Hepatocyte (in vitro differentiated cells): ENCODE data around the gene REV3L. TPM values are rescaled to one million over a fixed set of nuclear protein-coding genes. Genes with fewer than 3 reads are reported as not detected.
A peak's percentile ranks its signal among the peaks of the same experiment; 100 is the strongest.
"Not testable (repeated sequence)": the region's sequence is repeated elsewhere in the genome, so short reads cannot be mapped to it uniquely, and the experiment has no call there.

Experiments used
- DNase-seq: peaks from one replicate; pipeline ENCODE4 v3.0.0-alpha.2; 2016; ENCODE audit warnings: low spot score
- H2AFZ ChIP-seq: fragments of 200-600 bp; sonication (generic); 2 replicates; pipeline ENCODE4 v1.6.0; 2016; ENCODE audit warnings: antibody characterized with exemption, mild to moderate bottlenecking
- H3K27ac ChIP-seq: fragments of 200-600 bp; sonication (generic); 2 replicates; pipeline ENCODE4 v1.5.1; 2016; ENCODE audit warnings: mild to moderate bottlenecking
- H3K27me3 ChIP-seq: fragments of 200-600 bp; sonication (generic); 2 replicates; pipeline ENCODE4 v1.6.1; 2016
- H3K36me3 ChIP-seq: fragments of 200-600 bp; sonication (generic); replicated peaks from 2 replicates; pipeline ENCODE4 v1.5.1; 2016; ENCODE audit warnings: low read depth; ENCODE audit not compliant: insufficient read depth
- H3K4me1 ChIP-seq: fragments of 200-600 bp; sonication (generic); 2 replicates; pipeline ENCODE4 v1.5.1; 2016; ENCODE audit warnings: mild to moderate bottlenecking, moderate library complexity; ENCODE audit not compliant: insufficient read depth
- H3K4me2 ChIP-seq: fragments of 200-600 bp; sonication (generic); 2 replicates; pipeline ENCODE4 v1.6.0; 2016
- H3K4me3 ChIP-seq: fragments of 200-600 bp; sonication (generic); 2 replicates; pipeline ENCODE4 v1.5.1; 2016; ENCODE audit warnings: mild to moderate bottlenecking
- H3K79me2 ChIP-seq: fragments of 200-600 bp; sonication (generic); 2 replicates; pipeline ENCODE4 v1.6.0; 2017; ENCODE audit warnings: mild to moderate bottlenecking
- H3K9me2 ChIP-seq: fragments of 200-600 bp; sonication (generic); replicated peaks from 2 replicates; pipeline ENCODE4 v1.6.0; 2017; ENCODE audit warnings: mild to moderate bottlenecking; ENCODE audit not compliant: insufficient read depth
- H3K9me3 ChIP-seq: fragments of 200-600 bp; sonication (generic); 2 replicates; pipeline ENCODE4 v1.5.1; 2016; ENCODE audit warnings: low read depth, mild to moderate bottlenecking
- H4K20me1 ChIP-seq: fragments of 200-600 bp; sonication (generic); 2 replicates; pipeline ENCODE4 v1.6.0; 2016; ENCODE audit warnings: mild to moderate bottlenecking; ENCODE audit not compliant: insufficient read depth, poor library complexity, severe bottlenecking
- CTCF ChIP-seq: fragments of 200-600 bp; sonication (generic); IDR thresholded peaks from 2 replicates; pipeline ENCODE4 v1.5.1; 2016; ENCODE audit warnings: antibody characterized with exemption, mild to moderate bottlenecking; ENCODE audit not compliant: poor library complexity
- EZH2 ChIP-seq: fragments of 200-600 bp; sonication (generic); IDR thresholded peaks from 2 replicates; pipeline ENCODE4 v1.6.1; 2016; ENCODE audit warnings: antibody characterized with exemption, mild to moderate bottlenecking, borderline replicate concordance
- EZH2phosphoT487 ChIP-seq: fragments of 200-600 bp; sonication (generic); IDR thresholded peaks from one replicate; pipeline ENCODE4 v1.6.1; 2018; ENCODE audit warnings: antibody characterized with exemption, mild to moderate bottlenecking, low read depth, moderate library complexity; ENCODE audit not compliant: unreplicated experiment, severe bottlenecking
- WGBS: methylation state at CpG from one replicate; pipeline ENCODE4 v1.1.6; 2016; ENCODE audit warnings: low lambda C conversion rate; ENCODE audit errors: missing lambda C conversion rate; 5-methylcytosine and 5-hydroxymethylcytosine counted together
- polyA plus RNA-seq: library from polyadenylated mRNA; unstranded; fragments of >200 nt; fragmentation: Nextera tagmentation; extraction: Ambion mirVana; gene quantifications from 2 replicates; pipeline ENCODE4 v1.2.1, GENCODE V29; 2016
- total RNA-seq: library from RNA; depleted of rRNA; stranded (reverse); fragments of >200 nt; gene quantifications from 2 replicates; pipeline ENCODE4 v1.2.3, GENCODE V29; 2014

The REV3L gene
- total and polyA plus RNA-seq, 2 experiments from 2014 or later, result 17.6 to 29.4 TPM

DNA sequence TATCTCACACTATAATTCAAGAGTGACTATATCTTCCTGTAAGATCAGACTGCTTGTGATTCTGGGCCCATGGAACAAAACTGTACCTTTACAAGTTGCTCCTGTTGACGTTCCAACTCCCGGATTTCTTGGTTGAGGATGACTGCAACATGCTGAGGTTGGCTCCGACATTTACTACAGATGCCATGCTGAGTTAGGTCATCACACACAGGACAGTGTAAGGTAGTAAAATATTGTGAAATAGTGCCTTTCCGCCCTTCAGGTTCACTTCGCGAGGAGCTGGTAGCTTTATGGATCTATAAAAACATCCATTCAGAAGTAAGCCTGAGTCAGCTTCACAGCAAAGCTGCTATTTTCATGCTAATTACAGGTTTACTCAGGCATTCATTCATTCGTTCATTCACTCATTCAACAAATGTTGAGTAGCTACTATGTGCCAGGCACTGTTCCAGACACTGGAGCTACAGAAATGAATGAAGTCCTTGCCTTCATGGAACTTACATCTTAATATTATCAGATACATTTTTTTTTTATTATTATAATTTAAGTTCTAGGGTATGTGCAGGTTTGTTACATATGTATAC is 175.7 kb downstream of the REV3L start:
- no peaks in the 10 kb centered on the region for H3K27me3 ChIP-seq
- peak; percentile 53 for DNase-seq
- WGBS, result 81% methylated on average over 7 of the region's 7 CpGs

GRCh38 chr6:111306104-111306888 is 176.7 kb downstream of the REV3L start:
- no peak overlapping the region for H3K4me2 ChIP-seq
- 92% methylated on average over 8 of the region's 8 CpGs for WGBS
- peak; percentile 8 for DNase-seq
- H3K27me3 ChIP-seq, result no peaks in the 10 kb centered on the region
- H3K79me2 ChIP-seq, result no peaks in the 10 kb centered on the region
- H4K20me1 ChIP-seq, result no peaks in the 10 kb centered on the region
- peak overlapping the region; percentile 44 for H3K27ac ChIP-seq
- H2AFZ ChIP-seq, result no peak overlapping the region
- no peak for TF ChIP-seq EZH2
- TF ChIP-seq EZH2phosphoT487, result no peak
- no peak for TF ChIP-seq CTCF
- no peak overlapping the region for H3K4me3 ChIP-seq
- no peaks in the 10 kb centered on the region for H3K9me2 ChIP-seq
- no peaks in the 10 kb centered on the region for H3K36me3 ChIP-seq
- no peaks in the 10 kb centered on the region for H3K4me1 ChIP-seq
- H3K9me3 ChIP-seq, result no peaks in the 10 kb centered on the region

More for the DNA sequence above, 175.7 kb downstream of the REV3L start:
- no peak overlapping the region for H3K4me3 ChIP-seq
- H3K9me2 ChIP-seq, result no peaks in the 10 kb centered on the region
- TF ChIP-seq CTCF, result no peak
- TF ChIP-seq EZH2, result no peak
- no peak for TF ChIP-seq EZH2phosphoT487
- H2AFZ ChIP-seq, result no peak overlapping the region
- H3K36me3 ChIP-seq, result no peaks in the 10 kb centered on the region
- H3K4me2 ChIP-seq, result no peak overlapping the region
- no peaks in the 10 kb centered on the region for H3K79me2 ChIP-seq
- H3K27ac ChIP-seq, result peak overlapping the region; percentile 44
- H4K20me1 ChIP-seq, result no peaks in the 10 kb centered on the region
- no peaks in the 10 kb centered on the region for H3K4me1 ChIP-seq
- H3K9me3 ChIP-seq, result no peaks in the 10 kb centered on the region

DNA sequence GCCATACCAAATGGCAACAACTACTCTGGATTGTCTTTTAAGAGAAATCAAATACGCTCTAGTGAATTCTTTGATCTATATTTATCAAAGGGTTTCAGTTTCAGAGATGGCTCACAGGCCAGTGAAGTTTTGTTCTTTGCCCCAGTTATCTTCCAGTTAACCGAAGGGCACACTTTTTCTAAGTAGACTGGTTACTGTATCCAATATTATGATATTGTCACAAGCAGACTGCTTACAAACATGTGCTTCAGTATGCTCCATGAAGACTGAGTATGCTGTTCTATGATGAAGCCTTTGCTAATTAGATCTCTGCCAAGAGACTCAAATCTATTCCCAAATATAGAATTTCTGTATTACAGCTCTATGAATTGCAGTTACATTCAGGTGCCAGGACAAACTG is 181.1 kb downstream of the REV3L start:
- TF ChIP-seq EZH2phosphoT487 (no peak), CTCF (no peak), EZH2 (no peak)
- no peaks in the 10 kb centered on the region for H3K9me2 ChIP-seq
- WGBS, result 73% methylated on average over 2 of the region's 2 CpGs
- H3K27me3 ChIP-seq, result no peaks in the 10 kb centered on the region
- H2AFZ ChIP-seq, result no peak overlapping the region
- H3K27ac ChIP-seq, result no peak overlapping the region
- DNase-seq, result no peak
- H3K36me3 ChIP-seq, result no peaks in the 10 kb centered on the region
- H3K4me3 ChIP-seq, result no peak overlapping the region
- H3K4me1 ChIP-seq, result no peaks in the 10 kb centered on the region
- H3K79me2 ChIP-seq, result no peaks in the 10 kb centered on the region
- no peak overlapping the region for H3K4me2 ChIP-seq
- no peaks in the 10 kb centered on the region for H4K20me1 ChIP-seq
- H3K9me3 ChIP-seq, result no peaks in the 10 kb centered on the region

DNA sequence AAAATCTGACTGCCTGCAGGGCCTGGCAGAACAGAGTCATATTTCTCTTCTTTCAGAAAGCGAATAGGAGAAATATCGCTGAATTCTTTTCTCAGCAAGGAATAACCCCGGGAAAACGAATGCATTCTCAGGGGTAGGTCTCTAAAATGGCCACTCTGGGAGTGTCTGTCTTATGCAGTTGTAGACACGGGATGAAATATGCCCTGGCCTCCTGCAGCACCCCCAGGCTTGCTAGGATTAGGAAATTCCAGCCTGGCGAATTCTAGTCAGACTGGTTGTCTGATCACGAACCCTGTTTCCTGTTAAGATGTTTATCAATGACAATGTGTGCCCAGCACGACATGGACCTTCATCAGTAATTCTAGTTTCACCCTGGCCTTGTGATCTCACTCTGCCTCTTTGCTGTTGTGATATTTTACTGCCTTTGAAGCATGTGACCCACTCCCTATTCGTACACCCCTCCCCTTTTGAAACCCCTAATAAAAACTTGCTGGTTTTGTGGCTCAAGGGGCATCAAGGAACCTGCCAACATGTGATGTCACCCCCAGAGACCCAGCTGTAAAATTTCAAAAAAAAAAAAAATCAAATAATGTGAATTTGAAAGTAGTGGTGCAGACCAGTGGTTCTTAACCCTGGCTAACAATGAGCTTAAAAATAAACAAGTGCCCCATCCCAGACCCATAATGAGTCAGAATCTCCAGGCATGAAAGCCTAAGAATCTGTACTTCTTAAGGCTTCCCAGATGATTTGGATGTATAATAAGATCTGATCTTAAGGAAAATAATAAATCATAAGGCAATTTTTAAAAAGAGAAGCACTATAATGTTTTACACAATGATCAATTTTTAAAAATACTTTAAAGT is 181.8 kb downstream of the REV3L start:
- not testable (repeated sequence) for H3K27ac ChIP-seq

More for the DNA sequence above, 181.8 kb downstream of the REV3L start:
- H3K4me3 ChIP-seq, H3K79me2 ChIP-seq, H3K27me3 ChIP-seq, H3K9me2 ChIP-seq, H3K9me3 ChIP-seq, H4K20me1 ChIP-seq, H3K36me3 ChIP-seq, DNase-seq, H3K4me1 ChIP-seq, H3K4me2 ChIP-seq, H2AFZ ChIP-seq: not testable (repeated sequence)
- 89% methylated on average over 9 of the region's 9 CpGs for WGBS
